GOT3 (cell line): ENCODE data around the gene ZNF195.
"Not testable (repeated sequence)": the region's sequence is repeated elsewhere in the genome, so short reads cannot be mapped to it uniquely, and the experiment has no call there.

Source experiments
- DNase-seq: peaks from one replicate; lab custom pipeline; 2025; ENCODE audit warnings: mixed read lengths; lab: John Stamatoyannopoulos, UW

ZNF195 gene

GRCh38 chr11:3347127-3347526, 31.8 kb downstream of the ZNF195 start:
- no peak for DNase-seq

- DNase-seq = no peak
Observed at GRCh38 chr11:3346587-3346986, 32.4 kb downstream of the ZNF195 start.

- DNase-seq = no peak
Observed at GRCh38 chr11:3345736-3346135, 33.2 kb downstream of the ZNF195 start.

- no peak for DNase-seq
Observed at GRCh38 chr11:3344327-3345174, 34.4 kb downstream of the ZNF195 start.

GRCh38 chr11:3342709-3343108, 36.2 kb downstream of the ZNF195 start:
- DNase-seq = no peak

GRCh38 chr11:3341298-3341697, 37.6 kb downstream of the ZNF195 start:
- DNase-seq = no peak

- DNase-seq = no peak
Observed at GRCh38 chr11:3340025-3340424, 38.9 kb downstream of the ZNF195 start.

GRCh38 chr11:3339340-3339624, 39.7 kb downstream of the ZNF195 start:
- no peak for DNase-seq

GRCh38 chr11:3338569-3339339, 40.2 kb downstream of the ZNF195 start:
- DNase-seq = no peak

- DNase-seq = not testable (repeated sequence)
Observed at GRCh38 chr11:3336420-3336819, 42.5 kb downstream of the ZNF195 start.

- not testable (repeated sequence) for DNase-seq
Observed at GRCh38 chr11:3333157-3333556, 45.8 kb downstream of the ZNF195 start.

GRCh38 chr11:3331078-3331477, 47.9 kb downstream of the ZNF195 start:
- DNase-seq = not testable (repeated sequence)

- not testable (repeated sequence) for DNase-seq
Observed at GRCh38 chr11:3330064-3330463, 48.9 kb downstream of the ZNF195 start.

- DNase-seq = not testable (repeated sequence)
Observed at GRCh38 chr11:3328503-3328902, 50.4 kb downstream of the ZNF195 start.

GRCh38 chr11:3326450-3326849, 52.5 kb downstream of the ZNF195 start:
- DNase-seq = not testable (repeated sequence)

- DNase-seq = not testable (repeated sequence)
Observed at GRCh38 chr11:3324724-3325123, 54.2 kb downstream of the ZNF195 start.
